GM19239 (cell line): ENCODE results near the gene OTUD5.

ENCODE experiments used
- DNase-seq: peaks from one replicate; pipeline ENCODE4 v3.0.0; 2011; ENCODE audit warnings: low spot score; ENCODE audit not compliant: insufficient read length
- FAIRE-seq: peaks from 2 replicates; lab custom pipeline; 2011; peaks lifted over from hg19 to GRCh38; lab: Jason Lieb, UNC

OTUD5 gene

GRCh38 chrX:48914593-48915493, 42.6 kb downstream of the OTUD5 start:
- DNase-seq: no peak
- no peak for FAIRE-seq

- peak; percentile 26 for FAIRE-seq
- DNase-seq: no peak
These were observed 43.6 kb downstream of the OTUD5 start for GRCh38 chrX:48913605-48914366.

- peak; percentile 99 for FAIRE-seq
- DNase-seq: peak; percentile 68
These were observed 45.8 kb downstream of the OTUD5 start, which contains the start of gene SLC35A2 for GRCh38 chrX:48911412-48912182. Gene SLC35A2, minus strand, starts transcription at chrX:48911646. Its CDS starts 10 bp downstream, at chrX:48911636.

GRCh38 chrX:48910926-48911411, 46.4 kb downstream of the OTUD5 start:
- no peak for FAIRE-seq

GRCh38 chrX:48909703-48910294, 47.6 kb downstream of the OTUD5 start:
- no peak for FAIRE-seq
- no peak for DNase-seq

More at GRCh38 chrX:48910926-48911411, 46.4 kb downstream of the OTUD5 start:
- no peak for DNase-seq

GRCh38 chrX:48908600-48908999, 48.8 kb downstream of the OTUD5 start:
- FAIRE-seq (no peak), DNase-seq (no peak)

GRCh38 chrX:48905090-48905790, 52.2 kb downstream of the OTUD5 start:
- DNase-seq: no peak
- FAIRE-seq: no peak

GRCh38 chrX:48904626-48905025, 52.8 kb downstream of the OTUD5 start:
- no peak for FAIRE-seq
- DNase-seq: no peak

GRCh38 chrX:48904180-48904579, 53.2 kb downstream of the OTUD5 start:
- DNase-seq (no peak), FAIRE-seq (no peak)

GRCh38 chrX:48903290-48903689, 54.1 kb downstream of the OTUD5 start:
- FAIRE-seq (no peak), DNase-seq (no peak)

GRCh38 chrX:48902776-48903175, 54.6 kb downstream of the OTUD5 start:
- no peak for DNase-seq
- FAIRE-seq: no peak

- DNase-seq: no peak
- no peak for FAIRE-seq
These were observed 55.3 kb downstream of the OTUD5 start for GRCh38 chrX:48902135-48902534.

GRCh38 chrX:48901069-48901468, 56.3 kb downstream of the OTUD5 start:
- no peak for FAIRE-seq
- no peak for DNase-seq

GRCh38 chrX:48899078-48899410, 58.4 kb downstream of the OTUD5 start:
- DNase-seq (no peak), FAIRE-seq (no peak)

GRCh38 chrX:48897625-48898306, 59.6 kb downstream of the OTUD5 start, which contains the start of the genes PQBP1 and TIMM17B:
Gene PQBP1, plus strand, starts transcription at chrX:48897930. Its CDS starts 580 bp downstream, at chrX:48898510.
Gene TIMM17B, minus strand, starts transcription at chrX:48897768. Its CDS starts 19 bp downstream, at chrX:48897749.
- peak; percentile 99 for FAIRE-seq
- peak; percentile 63 for DNase-seq

- DNase-seq (no peak), FAIRE-seq (no peak)
These were observed 60.2 kb downstream of the OTUD5 start for GRCh38 chrX:48897157-48897624.

GRCh38 chrX:48896611-48897011, 60.8 kb downstream of the OTUD5 start:
- no peak for DNase-seq
- FAIRE-seq: peak; percentile 44

GRCh38 chrX:48894891-48895290, 62.5 kb downstream of the OTUD5 start:
- no peak for FAIRE-seq
- DNase-seq: no peak
